Mononuclear cell (primary cell): ENCODE data around the gene TEX14. TPM values are rescaled to one million over a fixed set of nuclear protein-coding genes. Genes with fewer than 3 reads are reported as not detected.
A peak's percentile ranks its signal among the peaks of the same experiment; 100 is the strongest.
"Not testable (repeated sequence)": the region's sequence is repeated elsewhere in the genome, so short reads cannot be mapped to it uniquely, and the experiment has no call there.

ENCODE experiments used
- H3K27me3 ChIP-seq: 2 replicates; pipeline ENCODE4 v1.6.0; 2011; ENCODE audit warnings: low read length, control low read depth; ENCODE audit not compliant: insufficient read depth
- H3K4me1 ChIP-seq: 2 replicates; pipeline ENCODE4 v1.5.1; 2011; ENCODE audit warnings: mild to moderate bottlenecking, low read length, control low read depth; ENCODE audit not compliant: insufficient read depth
- H3K4me3 ChIP-seq: 2 replicates; pipeline ENCODE4 v1.5.1; 2011; ENCODE audit warnings: mild to moderate bottlenecking, low read length, moderate library complexity
- H3K9me3 ChIP-seq: 2 replicates; pipeline ENCODE4 v1.5.1; 2011; ENCODE audit warnings: low read depth, mild to moderate bottlenecking, control low read depth, low read length
- total RNA-seq: library from RNA; depleted of rRNA; stranded (reverse); fragments of >200 nt; gene quantifications from one replicate; pipeline ENCODE4 v1.2.3, GENCODE V29; 2012

The TEX14 gene
- total RNA-seq, 1 donor: 0.31 TPM

GRCh38 chr17:58702045-58702476 is 10.2 kb upstream of the TEX14 start:
- Histone ChIP-seq H3K9me3 (no peaks in the 10 kb centered on the region), H3K4me1 (no peaks in the 10 kb centered on the region), H3K27me3 (no peaks in the 10 kb centered on the region), H3K4me3 (no peak overlapping the region)

DNA sequence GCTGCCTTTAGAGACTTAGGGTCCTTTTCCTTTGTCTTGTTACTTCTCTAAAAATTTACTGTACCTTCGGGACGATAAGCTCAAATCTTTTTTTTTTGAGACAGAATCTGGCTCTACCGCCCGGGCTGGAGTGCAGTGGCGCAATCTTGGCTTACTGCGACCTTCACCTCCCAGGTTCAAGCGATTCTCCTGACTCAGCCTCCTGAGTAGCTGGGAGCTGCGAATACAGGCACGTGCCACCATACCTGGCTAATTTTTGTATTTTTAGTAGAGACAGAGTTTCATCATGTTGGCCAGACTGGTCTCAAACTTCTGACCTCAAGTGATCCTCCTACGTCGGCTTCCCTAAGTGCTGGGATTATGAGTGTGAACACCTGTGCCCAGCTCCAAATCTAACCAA is 7.9 kb upstream of the TEX14 start:
- no peaks in the 10 kb centered on the region for H3K4me1 ChIP-seq
- H3K27me3 ChIP-seq: no peaks in the 10 kb centered on the region
- H3K9me3 ChIP-seq: no peaks in the 10 kb centered on the region
- no peak overlapping the region for H3K4me3 ChIP-seq

GRCh38 chr17:58694826-58695225 is 3.0 kb upstream of the TEX14 start:
- Histone ChIP-seq H3K27me3 (no peaks in the 10 kb centered on the region), H3K4me1 (peaks cover 18% of the 10 kb centered on the region), H3K4me3 (no peak overlapping the region), H3K9me3 (no peaks in the 10 kb centered on the region)

DNA sequence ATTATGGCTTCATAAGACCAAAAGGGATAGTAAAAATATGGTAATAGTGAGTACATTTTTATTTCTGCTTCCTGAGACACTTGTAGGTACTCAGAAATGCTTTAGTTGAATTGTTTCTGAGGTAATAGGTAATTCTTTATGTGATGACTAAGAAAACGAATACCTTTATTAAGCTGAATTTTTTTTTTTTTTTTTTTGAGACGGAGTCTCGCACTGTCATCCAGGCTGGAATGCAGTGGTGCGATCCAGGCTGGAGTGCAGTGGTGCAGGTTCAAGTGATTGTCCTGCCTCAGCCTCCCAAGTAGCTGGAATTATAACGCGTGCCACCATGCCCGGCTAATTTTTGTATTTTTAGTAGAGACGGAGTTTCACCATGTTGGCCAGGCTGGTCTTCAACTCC is 2.5 kb upstream of the TEX14 start:
- Histone ChIP-seq H3K4me1 (peaks cover 18% of the 10 kb centered on the region), H3K9me3 (no peaks in the 10 kb centered on the region), H3K27me3 (no peaks in the 10 kb centered on the region), H3K4me3 (no peak overlapping the region)

DNA sequence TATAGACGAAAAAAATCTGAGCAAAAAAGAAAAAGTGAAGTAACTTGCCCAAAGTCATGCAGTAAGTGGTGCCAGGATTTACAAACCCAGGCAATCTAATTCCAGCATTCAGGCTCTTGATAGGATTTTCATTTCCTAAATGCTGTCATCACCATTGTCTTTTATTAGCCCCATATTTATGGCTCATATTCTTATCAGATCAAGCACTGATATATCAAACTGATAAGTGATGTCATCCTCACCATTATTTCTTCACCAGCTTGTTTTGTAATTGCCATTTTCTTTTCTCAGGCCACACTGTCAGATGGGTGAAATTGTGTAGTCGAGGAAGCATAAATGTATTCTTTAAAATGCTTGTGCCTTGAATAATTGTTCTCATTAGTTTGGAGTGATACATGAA is 1.9 kb upstream of the TEX14 start:
- Histone ChIP-seq H3K9me3 (no peaks in the 10 kb centered on the region), H3K4me1 (peaks cover 18% of the 10 kb centered on the region), H3K4me3 (no peak overlapping the region), H3K27me3 (no peaks in the 10 kb centered on the region)

DNA sequence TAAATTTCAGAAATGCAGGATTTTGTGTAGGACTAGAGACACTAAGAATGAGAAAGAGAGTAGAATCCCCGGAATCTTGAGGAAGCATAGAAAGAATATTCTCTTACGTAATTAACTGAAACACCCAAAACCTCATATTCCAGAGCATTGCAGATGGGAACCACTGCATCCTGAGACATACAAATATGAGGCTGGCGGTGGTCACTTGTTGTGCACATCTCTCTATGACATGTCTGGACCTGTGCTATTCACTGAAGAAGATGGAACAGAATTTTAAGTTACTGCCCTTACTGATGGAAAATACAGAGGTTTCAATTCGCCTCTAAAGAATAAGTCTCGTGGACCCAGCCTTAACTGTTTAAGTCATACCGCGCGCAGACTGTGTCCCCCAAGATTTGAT is 1.4 kb upstream of the TEX14 start:
- Histone ChIP-seq H3K9me3 (no peaks in the 10 kb centered on the region), H3K27me3 (no peaks in the 10 kb centered on the region), H3K4me1 (peaks cover 18% of the 10 kb centered on the region), H3K4me3 (peak overlapping the region; percentile 60)

GRCh38 chr17:58692239-58693055 is 602 bp upstream of the TEX14 start, which contains the start of gene RAD51C:
Gene RAD51C (plus strand): TSS chr17:58692602. CDS start chr17:58692644, 42 bp downstream.
- H3K4me1 ChIP-seq: peaks cover 18% of the 10 kb centered on the region
- H3K9me3 ChIP-seq: no peaks in the 10 kb centered on the region
- no peaks in the 10 kb centered on the region for H3K27me3 ChIP-seq
- peak within 1 kb of the TSS; percentile 60 for H3K4me3 ChIP-seq

GRCh38 chr17:58690033-58690432 is 1.8 kb downstream of the TEX14 start:
- peaks cover 18% of the 10 kb centered on the region for H3K4me1 ChIP-seq
- H3K4me3 ChIP-seq, H3K9me3 ChIP-seq, H3K27me3 ChIP-seq: not testable (repeated sequence)

- H3K4me3 ChIP-seq: no peak overlapping the region
- no peaks in the 10 kb centered on the region for H3K27me3 ChIP-seq
- peaks cover 14% of the 10 kb centered on the region for H3K4me1 ChIP-seq
- no peaks in the 10 kb centered on the region for H3K9me3 ChIP-seq
Observed at GRCh38 chr17:58688521-58688920, 3.3 kb downstream of the TEX14 start.

GRCh38 chr17:58686980-58687379 is 4.9 kb downstream of the TEX14 start:
- no peaks in the 10 kb centered on the region for H3K27me3 ChIP-seq
- peaks cover under 1% of the 10 kb centered on the region for H3K4me1 ChIP-seq
- H3K9me3 ChIP-seq: no peaks in the 10 kb centered on the region

GRCh38 chr17:58684462-58684861 is 7.4 kb downstream of the TEX14 start:
- H3K9me3 ChIP-seq, H3K4me3 ChIP-seq, H3K27me3 ChIP-seq, H3K4me1 ChIP-seq: not testable (repeated sequence)

More at GRCh38 chr17:58686980-58687379, 4.9 kb downstream of the TEX14 start:
- H3K4me3 ChIP-seq: no peak overlapping the region

- Histone ChIP-seq H3K27me3 (no peaks in the 10 kb centered on the region), H3K4me3 (no peak overlapping the region), H3K9me3 (no peaks in the 10 kb centered on the region), H3K4me1 (no peaks in the 10 kb centered on the region)
Observed at GRCh38 chr17:58684003-58684402, 7.8 kb downstream of the TEX14 start.

- no peaks in the 10 kb centered on the region for H3K4me1 ChIP-seq
Observed at GRCh38 chr17:58680038-58680369, 11.8 kb downstream of the TEX14 start.

DNA sequence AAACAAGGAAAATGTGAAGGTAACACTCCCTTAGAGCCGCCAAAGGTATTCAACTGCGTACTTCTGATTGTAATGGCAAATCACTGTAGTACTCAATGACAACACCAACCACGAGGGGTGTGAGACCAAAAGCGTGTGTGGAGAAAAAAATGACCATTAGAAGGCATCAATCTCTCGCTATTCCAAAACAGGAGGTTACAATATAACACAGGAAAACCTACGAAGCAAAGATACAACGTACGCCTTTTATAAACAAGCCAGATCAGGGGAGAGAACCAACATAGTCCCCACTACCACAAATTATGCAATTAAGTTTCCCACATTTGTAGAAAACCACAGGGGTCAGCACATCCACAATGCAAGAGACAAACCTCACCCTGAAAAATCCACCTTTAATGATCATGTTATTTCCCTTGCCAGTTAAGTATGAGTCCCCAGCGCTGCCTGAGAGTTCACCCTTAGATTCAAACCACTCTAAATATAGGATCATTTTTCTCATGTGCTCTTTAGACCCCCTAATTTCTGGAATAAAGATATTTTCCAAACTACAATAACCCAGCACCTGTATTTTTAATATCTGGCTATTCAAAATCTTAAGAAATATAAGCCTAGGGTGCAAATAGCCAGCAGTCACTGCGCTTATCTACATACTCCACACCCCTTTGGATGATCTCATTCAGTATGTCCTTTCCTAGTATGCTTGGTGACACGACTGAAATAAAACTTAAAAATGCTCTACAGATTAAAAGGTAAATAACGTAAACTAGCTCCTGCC is 12.4 kb downstream of the TEX14 start:
- Histone ChIP-seq H3K27me3 (no peaks in the 10 kb centered on the region), H3K9me3 (no peaks in the 10 kb centered on the region), H3K4me1 (no peaks in the 10 kb centered on the region), H3K4me3 (no peak overlapping the region)

More at GRCh38 chr17:58680038-58680369, 11.8 kb downstream of the TEX14 start:
- no peaks in the 10 kb centered on the region for H3K9me3 ChIP-seq
- no peaks in the 10 kb centered on the region for H3K27me3 ChIP-seq
- H3K4me3 ChIP-seq: no peak overlapping the region

GRCh38 chr17:58678287-58678686 is 13.6 kb downstream of the TEX14 start:
- not testable (repeated sequence) for H3K4me3 ChIP-seq, H3K27me3 ChIP-seq, H3K9me3 ChIP-seq, H3K4me1 ChIP-seq
